HepG2 (cell line): ENCODE results near the gene GLE1.

Experiments
- FOXJ3 ChIP-seq: sonication (generic); formaldehyde crosslinking; IDR thresholded peaks from 2 replicates; pipeline ENCODE4 v1.4.0; 2020; ENCODE audit warnings: missing genetic modification reagents, mild to moderate bottlenecking, borderline replicate concordance
- HDAC1 ChIP-seq: sonication (generic); formaldehyde crosslinking; IDR thresholded peaks from 2 replicates; pipeline ENCODE4 v1.5.1; 2020; ENCODE audit warnings: mild to moderate bottlenecking, missing genetic modification reagents
- NCOA2 ChIP-seq: sonication (generic); formaldehyde crosslinking; IDR thresholded peaks from 2 replicates; pipeline ENCODE4 v1.8.0; 2022; ENCODE audit warnings: inconsistent platforms
- SUZ12 ChIP-seq: fragments of 150-350 bp; IDR thresholded peaks from 2 replicates; pipeline ENCODE4 v1.6.1; 2014; ENCODE audit warnings: low read depth, low read length
- TGIF2 ChIP-seq: IDR thresholded peaks from 2 replicates; pipeline ENCODE4 v1.6.1; 2016; ENCODE audit warnings: control low read depth, missing compliant biosample characterization

- no peak for TF ChIP-seq TGIF2 (CRISPR knock-in tag)
- no peak for TF ChIP-seq SUZ12
- TF ChIP-seq FOXJ3 (CRISPR knock-in tag), result no peak
- TF ChIP-seq NCOA2 (CRISPR knock-in tag), result no peak
- TF ChIP-seq HDAC1, result no peak
These were observed 42.0 kb downstream of the GLE1 start for GRCh38 chr9:128546504-128546903.
